Measurements from ENCODE around the gene DOP1B. TPM values are rescaled to one million over a fixed set of nuclear protein-coding genes. Genes with fewer than 3 reads are reported as not detected.

Gene DOP1B
- total RNA-seq, 1 donor from 2014 or later, result 24.6 TPM

DNA sequence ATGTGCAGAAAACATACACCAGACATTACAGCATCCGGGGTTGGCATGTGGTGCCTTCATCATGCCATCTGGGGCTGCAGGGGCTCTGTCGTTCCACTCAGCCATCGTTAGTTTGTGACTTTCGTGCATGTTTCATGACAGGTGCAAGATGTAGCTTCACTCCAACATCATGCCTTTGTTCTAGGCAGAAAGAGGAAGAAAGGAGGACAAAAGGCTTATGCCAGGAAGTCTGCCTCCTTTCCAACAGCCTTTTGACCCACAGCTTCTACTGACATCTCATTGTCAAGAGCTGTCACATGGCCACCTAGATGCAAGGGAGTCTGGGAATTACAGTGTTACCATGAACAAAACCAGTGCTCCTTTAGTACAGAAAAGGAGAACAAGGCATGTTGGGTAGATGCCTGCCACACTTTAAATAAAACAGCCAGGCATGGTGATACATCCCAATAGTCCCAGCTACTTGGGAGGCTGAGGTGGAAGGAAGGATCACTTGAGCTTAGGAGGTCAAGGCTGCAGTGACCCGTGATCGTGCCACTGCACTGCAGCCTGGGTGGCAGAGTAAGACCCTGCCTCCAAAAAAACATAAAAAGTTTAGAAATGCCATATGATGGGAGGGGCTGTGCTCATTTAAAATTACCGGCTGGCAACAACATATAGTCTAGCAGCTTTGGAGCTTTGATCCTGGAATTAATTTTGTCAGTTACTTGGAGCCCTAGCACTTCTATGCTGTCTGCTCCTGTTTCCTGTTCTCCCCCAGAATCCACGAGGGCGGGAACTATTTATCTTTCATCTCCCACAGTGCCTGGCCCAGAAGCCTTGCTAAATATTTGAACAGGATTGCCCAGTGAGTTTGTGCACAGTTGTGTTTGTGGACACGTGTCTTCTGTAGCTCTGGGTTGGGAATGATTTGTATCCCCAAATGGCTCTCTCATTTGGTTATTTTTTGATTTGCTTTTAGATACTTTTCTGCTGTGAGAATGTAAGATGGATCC is 7.4 kb downstream of the DOP1B start:
- no peaks in the 10 kb centered on the region for H3K9me3 ChIP-seq
- no peak overlapping the region for H3K27ac ChIP-seq
- DNase-seq (no peak), ATAC-seq (peak in 1 of 2 donors; percentile 56)
- intact Hi-C loops (cut with DNase I), result no loop called here
- peaks cover 22% of the 10 kb centered on the region for H3K4me1 ChIP-seq
- H3K4me3 ChIP-seq, result no peak overlapping the region
- peaks cover 8% of the 10 kb centered on the region for H3K36me3 ChIP-seq
- TF ChIP-seq, protein P1, sequence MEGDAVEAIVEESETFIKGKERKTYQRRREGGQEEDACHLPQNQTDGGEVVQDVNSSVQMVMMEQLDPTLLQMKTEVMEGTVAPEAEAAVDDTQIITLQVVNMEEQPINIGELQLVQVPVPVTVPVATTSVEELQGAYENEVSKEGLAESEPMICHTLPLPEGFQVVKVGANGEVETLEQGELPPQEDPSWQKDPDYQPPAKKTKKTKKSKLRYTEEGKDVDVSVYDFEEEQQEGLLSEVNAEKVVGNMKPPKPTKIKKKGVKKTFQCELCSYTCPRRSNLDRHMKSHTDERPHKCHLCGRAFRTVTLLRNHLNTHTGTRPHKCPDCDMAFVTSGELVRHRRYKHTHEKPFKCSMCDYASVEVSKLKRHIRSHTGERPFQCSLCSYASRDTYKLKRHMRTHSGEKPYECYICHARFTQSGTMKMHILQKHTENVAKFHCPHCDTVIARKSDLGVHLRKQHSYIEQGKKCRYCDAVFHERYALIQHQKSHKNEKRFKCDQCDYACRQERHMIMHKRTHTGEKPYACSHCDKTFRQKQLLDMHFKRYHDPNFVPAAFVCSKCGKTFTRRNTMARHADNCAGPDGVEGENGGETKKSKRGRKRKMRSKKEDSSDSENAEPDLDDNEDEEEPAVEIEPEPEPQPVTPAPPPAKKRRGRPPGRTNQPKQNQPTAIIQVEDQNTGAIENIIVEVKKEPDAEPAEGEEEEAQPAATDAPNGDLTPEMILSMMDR (IDR thresholded peaks at IDR 0.05), result no peak
- H3K27me3 ChIP-seq (ENCODE audit: low read depth), result no peaks in the 10 kb centered on the region

DNA sequence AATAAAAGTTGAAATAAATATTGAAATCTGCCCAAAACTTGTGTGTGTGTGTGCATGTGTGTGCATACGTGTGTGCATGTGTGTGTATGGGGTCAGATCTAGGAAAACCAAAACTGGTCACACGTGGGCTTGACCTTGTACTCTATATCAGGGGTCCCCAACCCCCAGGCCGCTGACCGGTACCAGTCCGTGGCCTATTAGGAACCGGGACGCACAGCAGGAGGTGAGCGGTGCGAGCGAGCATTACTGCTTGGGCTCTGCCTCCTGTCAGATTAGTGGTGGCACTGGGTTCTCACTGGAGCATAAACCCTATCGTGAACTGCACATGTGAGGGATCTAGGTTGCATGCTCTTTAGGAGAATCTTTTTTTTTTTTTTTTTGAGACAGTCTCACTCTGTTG is 8.7 kb downstream of the DOP1B start:
- Histone ChIP-seq H3K27ac (no peak overlapping the region), H3K27me3 (ENCODE audit: low read depth) (no peaks in the 10 kb centered on the region), H3K36me3 (peaks cover 8% of the 10 kb centered on the region), H3K4me1 (peaks cover 14% of the 10 kb centered on the region), H3K4me3 (no peak overlapping the region), H3K9me3 (no peaks in the 10 kb centered on the region)
- DNase-seq (no peak), ATAC-seq (no peak)
- intact Hi-C loops (cut with DNase I), result no loop called here
- TF ChIP-seq, protein P1 (IDR thresholded peaks at IDR 0.05), result no peak

DNA sequence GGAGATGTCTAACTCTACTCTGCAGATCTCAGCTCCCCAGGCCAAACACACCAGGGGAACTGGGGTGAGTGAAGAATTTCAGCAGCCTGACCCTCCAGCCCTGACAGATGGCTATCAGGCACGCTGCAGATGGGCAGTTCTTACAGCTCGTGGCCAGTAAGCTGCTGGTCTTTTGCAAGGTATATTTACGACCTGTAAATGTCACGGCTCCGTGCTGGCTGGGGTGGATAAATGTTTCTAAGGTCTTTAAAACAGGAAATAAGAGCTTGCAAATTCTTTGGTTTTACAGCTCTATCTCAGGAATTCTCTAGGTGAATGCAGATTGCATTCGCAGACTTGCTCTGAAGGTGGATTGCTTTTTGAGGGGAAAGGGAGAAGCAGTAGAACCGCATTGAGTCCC is 10.1 kb downstream of the DOP1B start:
- H3K4me3 ChIP-seq, result no peak overlapping the region
- DNase-seq (no peak), ATAC-seq (no peak)
- intact Hi-C loops (cut with DNase I), result no loop called here
- H3K36me3 ChIP-seq, result peaks cover 8% of the 10 kb centered on the region
- no peaks in the 10 kb centered on the region for H3K9me3 ChIP-seq
- H3K27ac ChIP-seq, result no peak overlapping the region
- no peaks in the 10 kb centered on the region for H3K27me3 ChIP-seq (ENCODE audit: low read depth)
- TF ChIP-seq, protein P1 (IDR thresholded peaks at IDR 0.05), result no peak
- H3K4me1 ChIP-seq, result peaks cover 17% of the 10 kb centered on the region

DNA sequence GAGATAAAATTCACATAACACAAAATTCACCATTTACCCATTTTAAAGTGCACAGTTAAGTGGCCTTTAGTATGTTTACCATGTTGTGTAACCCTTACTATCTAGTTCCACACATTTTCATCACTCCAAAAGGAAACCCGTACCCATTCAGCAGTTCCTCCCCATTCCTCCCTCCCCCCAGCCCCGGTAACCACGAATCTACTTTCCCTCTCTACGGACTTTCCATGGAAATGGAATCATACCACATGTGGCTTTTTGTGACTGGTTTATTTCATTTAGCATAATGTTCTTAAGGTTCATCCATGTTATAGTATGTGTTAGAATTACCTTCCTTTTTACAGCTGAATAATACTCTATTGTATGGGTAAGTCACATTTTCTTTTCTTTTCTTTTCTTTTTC is 10.9 kb downstream of the DOP1B start:
- Histone ChIP-seq H3K4me3 (no peak overlapping the region), H3K36me3 (peaks cover 8% of the 10 kb centered on the region), H3K27ac (no peak overlapping the region), H3K4me1 (peaks cover 21% of the 10 kb centered on the region), H3K27me3 (ENCODE audit: low read depth) (no peaks in the 10 kb centered on the region), H3K9me3 (no peaks in the 10 kb centered on the region)
- TF ChIP-seq, protein P1 (IDR thresholded peaks at IDR 0.05), result no peak
- intact Hi-C loops (cut with DNase I), result no loop called here
- no peak for ATAC-seq
- DNase-seq, result no peak

DNA sequence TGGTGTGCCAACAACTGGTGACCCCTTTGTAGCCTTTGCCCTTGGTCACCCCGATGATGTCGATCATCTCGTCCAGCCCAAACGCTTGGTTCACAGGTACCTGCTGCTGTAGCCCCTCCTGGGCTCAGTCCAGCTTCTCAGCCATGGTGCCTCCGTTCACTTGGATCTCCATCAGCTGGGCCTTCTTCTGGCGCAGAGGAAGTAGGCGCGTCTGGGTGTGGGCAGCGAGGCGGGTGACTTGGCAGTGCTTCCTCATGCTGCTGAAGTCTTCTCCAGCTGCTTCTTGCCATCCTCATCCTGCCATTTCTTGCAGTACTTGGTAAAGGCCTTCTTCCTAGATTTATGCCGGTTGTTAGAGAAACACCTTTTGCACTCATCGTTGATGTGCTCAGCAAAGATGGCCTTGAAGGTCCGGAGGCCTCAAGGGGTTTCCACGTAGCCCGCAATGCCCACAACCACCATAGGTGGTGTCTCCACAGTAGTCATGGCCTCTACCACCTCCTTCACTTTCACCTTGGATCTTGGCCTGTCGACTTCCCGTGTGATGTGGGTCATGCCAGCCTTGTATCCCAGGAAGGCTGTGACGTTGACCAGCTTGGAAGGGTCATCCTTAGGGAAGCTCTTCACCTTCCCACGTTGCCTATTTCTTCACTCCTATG is 13.0 kb downstream of the DOP1B start:
- ATAC-seq, result peak in 1 of 2 donors; percentile 66
- TF ChIP-seq, protein P1 (IDR thresholded peaks at IDR 0.05), result no peak
- Histone ChIP-seq H3K4me1 (peaks cover 7% of the 10 kb centered on the region), H3K27me3 (ENCODE audit: low read depth) (no peaks in the 10 kb centered on the region), H3K4me3 (no peak overlapping the region), H3K9me3 (no peaks in the 10 kb centered on the region), H3K27ac (no peak overlapping the region), H3K36me3 (peaks cover 8% of the 10 kb centered on the region)
- intact Hi-C loops (cut with DNase I), result no loop called here
- peak; percentile 74 for DNase-seq

Data from lower lobe of right lung (tissue), 2 donors.